ENCODE data around the gene C16orf96. TPM values are rescaled to one million over a fixed set of nuclear protein-coding genes. Genes with fewer than 3 reads are reported as not detected.

Gene C16orf96
- total RNA-seq, 6 donors from 2014 or later, result 0.24 to 1.0 (median 0.46) TPM; not detected in 1

DNA sequence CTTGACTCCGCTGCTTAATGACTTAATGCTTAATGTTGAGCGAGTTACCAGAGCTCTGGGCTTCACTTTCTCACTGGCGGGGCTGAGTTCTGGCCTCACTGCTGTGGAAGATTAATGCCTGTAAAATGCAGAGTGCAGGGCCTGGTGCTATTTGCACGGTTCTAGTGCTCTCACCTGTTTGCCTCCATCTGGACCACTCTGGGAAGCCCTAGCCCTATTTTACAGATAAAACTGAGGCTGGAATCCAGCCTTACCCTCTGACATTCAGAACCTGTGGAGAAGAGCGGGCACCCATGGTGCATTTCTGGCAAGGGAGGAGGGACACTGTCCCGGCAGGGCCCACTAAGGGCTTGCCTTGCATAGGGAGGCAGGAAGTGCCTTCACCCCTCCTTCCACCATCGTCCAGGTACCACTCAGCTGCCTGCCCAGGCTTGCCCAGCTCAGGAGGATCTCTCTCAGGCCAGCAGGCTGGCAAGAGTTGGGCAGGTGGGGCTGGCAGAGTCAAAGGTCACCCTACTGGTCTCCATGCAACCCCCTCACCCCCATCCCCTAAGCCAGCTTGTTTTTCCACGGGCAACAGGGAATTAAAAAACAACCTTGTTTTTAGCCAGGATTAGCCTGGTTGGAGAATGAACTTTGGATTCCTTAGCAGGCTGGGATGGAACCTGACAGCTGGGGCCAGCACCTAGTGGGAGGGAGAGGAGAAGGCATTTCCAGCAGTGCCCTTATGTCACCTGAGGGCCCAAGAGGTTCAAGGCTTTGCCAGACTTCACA lies 62.7 kb downstream of the C16orf96 start:
- H3K27ac ChIP-seq, result peak overlapping the region in 3 of 4 donors; percentile 12 to 97 (median 58)
- peaks cover 26 to 45% (median 36%) of the 10 kb centered on the region in 4 donors for H3K4me1 ChIP-seq
- no peak for TF ChIP-seq POLR2A (IDR thresholded peaks at IDR 0.05)
- TF ChIP-seq EP300 (IDR thresholded peaks at IDR 0.05), result no peak
- no peak for TF ChIP-seq POLR2AphosphoS5 (IDR thresholded peaks at IDR 0.05)
- TF ChIP-seq, protein P1, sequence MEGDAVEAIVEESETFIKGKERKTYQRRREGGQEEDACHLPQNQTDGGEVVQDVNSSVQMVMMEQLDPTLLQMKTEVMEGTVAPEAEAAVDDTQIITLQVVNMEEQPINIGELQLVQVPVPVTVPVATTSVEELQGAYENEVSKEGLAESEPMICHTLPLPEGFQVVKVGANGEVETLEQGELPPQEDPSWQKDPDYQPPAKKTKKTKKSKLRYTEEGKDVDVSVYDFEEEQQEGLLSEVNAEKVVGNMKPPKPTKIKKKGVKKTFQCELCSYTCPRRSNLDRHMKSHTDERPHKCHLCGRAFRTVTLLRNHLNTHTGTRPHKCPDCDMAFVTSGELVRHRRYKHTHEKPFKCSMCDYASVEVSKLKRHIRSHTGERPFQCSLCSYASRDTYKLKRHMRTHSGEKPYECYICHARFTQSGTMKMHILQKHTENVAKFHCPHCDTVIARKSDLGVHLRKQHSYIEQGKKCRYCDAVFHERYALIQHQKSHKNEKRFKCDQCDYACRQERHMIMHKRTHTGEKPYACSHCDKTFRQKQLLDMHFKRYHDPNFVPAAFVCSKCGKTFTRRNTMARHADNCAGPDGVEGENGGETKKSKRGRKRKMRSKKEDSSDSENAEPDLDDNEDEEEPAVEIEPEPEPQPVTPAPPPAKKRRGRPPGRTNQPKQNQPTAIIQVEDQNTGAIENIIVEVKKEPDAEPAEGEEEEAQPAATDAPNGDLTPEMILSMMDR (IDR thresholded peaks at IDR 0.05), result no peak
- H3K27me3 ChIP-seq, result no peaks in the 10 kb centered on the region
- H3K36me3 ChIP-seq, result no peaks in the 10 kb centered on the region
- H3K9me3 ChIP-seq, result no peaks in the 10 kb centered on the region
- no peak for DNase-seq
- no peak for ATAC-seq (ENCODE audit: low FRiP score in 2 of 2)
- 69 to 72% methylated on average over 3 to 8 of the region's 8 CpGs for WGBS, 2 donors
- H3K4me3 ChIP-seq, result no peak overlapping the region

DNA sequence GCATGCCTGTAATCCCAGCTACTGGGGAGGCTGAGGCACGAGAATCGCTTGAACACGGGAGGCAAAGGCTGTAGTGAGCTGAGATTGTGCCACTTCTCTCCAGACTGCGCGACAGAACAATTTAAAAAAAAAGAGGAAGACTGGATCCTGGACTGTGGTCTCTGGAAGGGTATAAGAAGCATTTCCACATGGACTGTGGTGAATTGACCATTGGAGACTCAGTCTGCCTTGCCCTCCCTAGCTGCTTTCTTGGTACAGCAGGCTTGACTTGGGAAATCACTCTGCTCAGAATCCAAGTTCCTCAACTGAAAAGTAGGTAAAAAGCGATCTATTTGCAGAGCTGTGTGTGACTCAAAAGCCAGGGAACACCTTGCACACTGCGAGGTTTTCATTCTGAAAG lies 67.5 kb downstream of the C16orf96 start:
- WGBS, 2 donors, result 72 to 80% methylated on average over 7 of the region's 7 CpGs
- TF ChIP-seq, protein P1 (IDR thresholded peaks at IDR 0.05), result no peak
- no peak for TF ChIP-seq EP300 (IDR thresholded peaks at IDR 0.05)
- no peak for TF ChIP-seq POLR2A (IDR thresholded peaks at IDR 0.05)
- TF ChIP-seq POLR2AphosphoS5 (IDR thresholded peaks at IDR 0.05), result no peak
- Histone ChIP-seq H3K9me3 (no peaks in the 10 kb centered on the region), H3K4me3 (peak overlapping the region in 1 of 4 donors; percentile 75), H3K36me3 (no peaks in the 10 kb centered on the region), H3K27ac (peak overlapping the region in 3 of 4 donors; percentile 91 to 99 (median 98)), H3K27me3 (no peaks in the 10 kb centered on the region), H3K4me1 (peaks cover 19 to 36% (median 24%) of the 10 kb centered on the region in 4 donors)
- no peak for ATAC-seq (ENCODE audit: low FRiP score in 2 of 2)
- DNase-seq, result no peak

DNA sequence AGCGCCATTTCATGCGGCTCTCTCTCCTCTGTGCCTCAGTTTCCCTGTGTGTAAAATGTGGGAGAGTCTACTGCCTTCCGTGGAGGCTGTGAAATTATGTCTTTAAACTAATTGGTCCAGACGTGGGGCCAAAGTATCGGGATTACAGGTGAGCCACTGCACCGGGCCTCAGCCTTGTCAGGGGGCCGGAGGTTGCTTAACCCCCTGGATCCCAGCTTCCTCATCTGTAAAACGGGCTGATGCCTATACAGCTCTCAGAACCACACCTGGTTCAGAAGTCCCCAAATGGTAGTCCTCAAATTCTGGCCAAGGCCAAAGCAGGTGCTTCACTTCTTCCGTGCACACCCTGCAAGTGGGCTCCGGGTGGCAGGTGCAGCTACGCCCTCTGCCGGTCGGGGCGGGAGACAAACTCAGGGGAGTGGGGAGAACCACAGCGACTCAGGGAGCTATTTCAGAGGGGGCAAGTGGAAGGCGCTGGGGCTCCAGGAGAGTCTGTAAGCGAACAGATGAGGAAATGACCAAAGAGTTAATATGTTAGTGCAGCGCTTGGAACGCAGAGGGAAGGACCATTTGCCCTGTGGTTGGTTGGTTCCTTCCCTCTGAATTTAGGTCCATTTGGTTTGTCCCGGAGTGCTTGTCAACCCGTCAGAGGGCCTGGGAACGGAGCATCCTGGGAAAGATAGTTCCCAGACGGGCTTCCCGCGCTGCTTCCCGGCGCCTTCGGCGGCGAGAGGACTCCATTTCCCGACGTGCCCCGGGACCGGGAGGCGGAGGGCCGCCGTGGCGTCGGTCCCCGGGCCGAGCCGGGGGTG lies 68.1 kb downstream of the C16orf96 start, which contains the start of gene MGRN1:
MGRN1 (plus strand) TSS at position 812 of the 812 bp plus-strand sequence. CDS start 135 bp downstream, outside the sequence.
- no peaks in the 10 kb centered on the region for H3K36me3 ChIP-seq
- ATAC-seq (ENCODE audit: low FRiP score in 2 of 2) (peak; percentile 98 to 99), DNase-seq (peak; percentile 94 to 97)
- no peak for TF ChIP-seq EP300 (IDR thresholded peaks at IDR 0.05)
- TF ChIP-seq POLR2A (IDR thresholded peaks at IDR 0.05), result no peak
- TF ChIP-seq, protein P1 (IDR thresholded peaks at IDR 0.05), result peak; percentile 89 to 96 (median 92)
- peak in 1 of 2 donors; percentile 66 for TF ChIP-seq POLR2AphosphoS5 (IDR thresholded peaks at IDR 0.05)
- peak within 1 kb of the TSS; percentile 91 to 99 (median 96) for H3K27ac ChIP-seq
- H3K27me3 ChIP-seq, result no peaks in the 10 kb centered on the region
- WGBS, 2 donors, result 8 to 14% methylated on average over 21 to 42 of the region's 42 CpGs
- no peaks in the 10 kb centered on the region for H3K9me3 ChIP-seq
- peaks cover 18 to 34% (median 20%) of the 10 kb centered on the region in 4 donors for H3K4me1 ChIP-seq
- peak within 1 kb of the TSS; percentile 59 to 99 (median 76) for H3K4me3 ChIP-seq

DNA sequence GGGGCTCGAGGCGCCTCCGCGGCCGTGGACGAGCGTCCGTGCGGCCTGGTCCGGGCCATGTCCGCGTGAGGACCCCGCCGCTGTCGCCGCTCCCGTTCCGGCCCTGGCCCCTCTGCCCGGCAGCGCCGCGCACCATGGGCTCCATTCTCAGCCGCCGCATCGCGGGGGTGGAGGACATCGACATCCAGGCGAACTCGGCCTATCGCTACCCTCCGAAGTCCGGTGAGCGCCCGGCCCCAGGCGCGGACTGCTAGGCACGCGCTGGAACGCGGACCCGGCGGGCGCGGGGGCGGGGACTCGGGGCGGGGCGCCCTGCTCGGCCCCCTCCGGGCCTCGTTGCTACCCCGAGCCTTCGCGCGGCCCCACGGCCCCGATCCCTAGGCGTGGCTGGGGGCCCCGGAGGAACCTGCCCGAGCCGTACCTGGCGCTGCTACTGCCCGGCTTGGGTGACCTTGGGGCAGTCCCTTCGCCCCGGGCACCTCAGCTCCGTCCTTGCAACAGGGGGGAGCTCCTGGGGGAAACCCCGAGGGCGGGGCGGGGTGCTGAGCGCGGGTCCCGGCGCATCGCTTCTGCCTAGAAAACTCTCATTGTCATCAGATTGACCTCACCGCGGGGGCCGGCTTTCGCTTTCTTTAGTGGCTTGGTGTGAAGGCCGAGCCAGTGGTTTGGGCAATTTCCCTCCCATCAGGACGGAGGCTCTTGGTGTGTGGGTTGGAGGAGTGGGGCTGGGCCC lies 68.9 kb downstream of the C16orf96 start:
- H3K4me3 ChIP-seq, result peak overlapping the region; percentile 59 to 99 (median 76)
- no peaks in the 10 kb centered on the region for H3K9me3 ChIP-seq
- ATAC-seq (ENCODE audit: low FRiP score in 2 of 2) (peak in 1 of 2 donors; percentile 76), DNase-seq (peak; percentile 79 to 93)
- H3K36me3 ChIP-seq, result no peaks in the 10 kb centered on the region
- TF ChIP-seq, protein P1 (IDR thresholded peaks at IDR 0.05), result no peak
- TF ChIP-seq POLR2A (IDR thresholded peaks at IDR 0.05), result peak in 3 of 4 donors; percentile 94 to 98 (median 96)
- peak; percentile 35 to 86 for TF ChIP-seq POLR2AphosphoS5 (IDR thresholded peaks at IDR 0.05)
- no peaks in the 10 kb centered on the region for H3K27me3 ChIP-seq
- peaks cover 18 to 34% (median 20%) of the 10 kb centered on the region in 4 donors for H3K4me1 ChIP-seq
- WGBS, 2 donors, result 0% methylated on average over 2 to 44 of the region's 80 CpGs
- peak overlapping the region; percentile 91 to 99 (median 96) for H3K27ac ChIP-seq
